CD4-positive, alpha-beta memory T cell (primary cell): ENCODE results near the gene CRAMP1. TPM values are rescaled to one million over a fixed set of nuclear protein-coding genes. Genes with fewer than 3 reads are reported as not detected.

Source experiments
- CTCF ChIA-PET: fragments of 350-600 bp; sonication (Branson Sonifier 250); formaldehyde crosslinking; loops from one replicate; lab custom pipeline; 2021; ENCODE audit warnings: inconsistent platforms; ENCODE audit not compliant: partially characterized antibody; lab: Charles Lee
- POLR2A ChIA-PET: fragments of 350-600 bp; sonication (Branson Sonifier 250); formaldehyde crosslinking; loops from one replicate; lab custom pipeline; 2021; ENCODE audit not compliant: partially characterized antibody; lab: Charles Lee
- DNase-seq, 5 donors: peaks; one replicate each; pipeline versions ENCODE4 v3.0.0 to v3.0.0-alpha.2; 2020 to 2022; ENCODE audit warnings: mixed read lengths in 1 of 5
- H3K27ac ChIP-seq: one replicate; pipeline ENCODE4 v1.7.0; 2013; ENCODE audit warnings: low read depth, low read length
- H3K27me3 ChIP-seq: 2 replicates; pipeline ENCODE4 v1.7.0; 2013; ENCODE audit warnings: mild to moderate bottlenecking, low read length, moderate library complexity; ENCODE audit not compliant: insufficient read depth
- H3K36me3 ChIP-seq: 2 replicates; pipeline ENCODE4 v1.7.0; 2013; ENCODE audit warnings: mild to moderate bottlenecking, low read length, moderate library complexity; ENCODE audit not compliant: insufficient read depth
- H3K4me1 ChIP-seq: 2 replicates; pipeline ENCODE4 v1.7.0; 2013; ENCODE audit warnings: mild to moderate bottlenecking, low read length, moderate library complexity; ENCODE audit not compliant: insufficient read depth
- H3K4me3 ChIP-seq, 2 donors: one replicate each; pipeline ENCODE4 v1.7.0; 2013; ENCODE audit warnings: low read length in 2 of 2, mild to moderate bottlenecking in 1 of 2
- H3K9me3 ChIP-seq, 2 donors: one replicate each; pipeline ENCODE4 v1.7.0; 2013; ENCODE audit warnings: low read length in 2 of 2, control low read depth in 1 of 2; ENCODE audit not compliant: control insufficient read depth in 1 of 2
- H3K27ac Mint-ChIP-seq, 7 donors: one replicate each; pipeline ENCODE4 v1.8.0; 2020 to 2021; ENCODE audit warnings: mixed read lengths in 7 of 7, mild to moderate bottlenecking in 6 of 7, inconsistent platforms in 3 of 7, moderate library complexity in 3 of 7
- H3K27me3 Mint-ChIP-seq, 2 donors: one replicate each; pipeline ENCODE4 v1.8.0; 2020 to 2021; ENCODE audit warnings: mixed read lengths in 2 of 2
- H3K36me3 Mint-ChIP-seq, 2 donors: one replicate each; pipeline ENCODE4 v1.8.0; 2020 to 2021; ENCODE audit warnings: mixed read lengths in 2 of 2, inconsistent platforms in 1 of 2, mild to moderate bottlenecking in 1 of 2
- H3K4me1 Mint-ChIP-seq, 4 donors: one replicate each; pipeline ENCODE4 v1.8.0; 2020 to 2021; ENCODE audit warnings: mixed read lengths in 4 of 4, mild to moderate bottlenecking in 1 of 4
- H3K4me3 Mint-ChIP-seq, 8 donors: one replicate each; pipeline ENCODE4 v1.8.0; 2020 to 2021; ENCODE audit warnings: mixed read lengths in 8 of 8, mild to moderate bottlenecking in 7 of 8, moderate library complexity in 6 of 8, inconsistent platforms in 3 of 8
- H3K9me3 Mint-ChIP-seq, 8 donors: one replicate each; pipeline ENCODE4 v1.8.0; 2020 to 2021; ENCODE audit warnings: mixed read lengths in 8 of 8, mild to moderate bottlenecking in 5 of 8, inconsistent platforms in 3 of 8, moderate library complexity in 1 of 8
- intact Hi-C: fragments of 100-400 bp; cut with micrococcal nuclease; formaldehyde crosslinking; loops from one replicate; pipeline ENCODE4 v1.15.1; 2023
- polyA plus RNA-seq, 2 donors: library from polyadenylated mRNA; unstranded; fragments of 300-500 nt; fragmentation: Illumina TruSeq; gene quantifications; one replicate each; pipeline ENCODE4 v1.2.3, GENCODE V29; 2021
- total RNA-seq, 2 experiments: library from RNA; stranded (reverse); gene quantifications; one replicate each; pipeline ENCODE4 v1.2.3, GENCODE V29; 2021

Gene CRAMP1
- total and polyA plus RNA-seq, 4 experiments from 2014 or later = 0.55 to 33.8 (median 16.2) TPM

DNA sequence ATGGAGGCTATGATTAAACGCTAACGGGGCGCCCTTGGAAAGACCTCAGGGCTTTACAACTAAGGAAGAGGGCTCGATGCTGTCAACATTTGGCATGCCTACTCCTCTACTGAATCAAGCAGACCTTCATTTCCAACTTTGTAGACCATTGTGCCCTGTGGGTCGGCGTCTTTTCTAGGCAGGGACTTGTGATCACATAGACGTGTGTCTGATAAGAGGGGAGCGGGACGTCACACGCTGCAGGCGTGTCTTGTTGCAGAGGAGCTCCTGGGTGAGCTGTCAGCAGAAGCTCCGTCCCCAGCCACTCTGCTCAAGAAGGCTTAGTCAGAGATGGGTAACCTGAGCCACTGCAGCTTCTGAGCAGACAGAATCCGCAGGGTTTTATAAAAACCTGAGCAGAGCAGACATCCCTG is 96.6 kb downstream of the CRAMP1 start:
- Mint-ChIP-seq H3K36me3 (peaks cover 0 to 13% of the 10 kb centered on the region in 2 donors), H3K4me1 (peaks cover 19 to 55% (median 33%) of the 10 kb centered on the region in 4 donors), H3K9me3 (no peaks in the 10 kb centered on the region), H3K27ac (peak overlapping the region in 3 of 7 donors; percentile 8 to 95 (median 78)), H3K4me3 (peak overlapping the region in 4 of 8 donors; percentile 33 to 45 (median 36)), H3K27me3 (no peaks in the 10 kb centered on the region)
- no peak overlapping the region for H3K27ac ChIP-seq
- POLR2A ChIA-PET = interaction anchor here (1.2 to 4.3 kb wide), 3 partner anchors 63 to 98 kb away, joined by 5 to 66 read pairs (median 56); partner anchors contain the start of genes EME2, IFT140, MRPS34 and NME3
- CTCF ChIA-PET = no interaction called here
- H3K27me3 ChIP-seq = no peaks in the 10 kb centered on the region
- no peak for DNase-seq
- peaks cover 40% of the 10 kb centered on the region for H3K4me1 ChIP-seq
- H3K9me3 ChIP-seq = no peaks in the 10 kb centered on the region
- H3K36me3 ChIP-seq = no peaks in the 10 kb centered on the region
- H3K4me3 ChIP-seq = no peak overlapping the region
- intact Hi-C loops = loop anchor here (5.0 to 10.0 kb wide), 2 partner anchors 181 to 214 kb away; partner anchors contain the start of gene TELO2

DNA sequence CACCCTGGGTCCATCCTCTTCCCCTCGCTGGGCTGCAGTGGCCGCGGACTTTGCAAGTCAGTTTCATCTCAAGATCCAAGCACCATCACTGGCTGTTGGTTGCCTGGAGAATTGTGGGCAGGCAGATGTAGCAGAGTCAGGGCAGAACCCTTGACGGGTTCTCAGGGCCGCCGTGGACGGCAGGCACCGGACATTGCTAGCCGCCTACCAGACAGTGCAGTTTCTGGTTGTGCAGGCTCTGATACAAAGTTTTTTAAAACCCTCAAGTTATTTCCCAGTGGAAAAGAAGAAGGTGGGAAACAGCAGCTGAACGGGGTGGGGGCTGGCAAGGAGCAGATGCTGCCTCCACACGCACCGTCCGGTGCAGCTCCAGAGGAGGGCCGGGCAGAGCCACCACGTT is 97.2 kb downstream of the CRAMP1 start:
- CTCF ChIA-PET = no interaction called here
- Histone ChIP-seq H3K9me3 (no peaks in the 10 kb centered on the region), H3K4me1 (peaks cover 40% of the 10 kb centered on the region), H3K27me3 (no peaks in the 10 kb centered on the region), H3K36me3 (no peaks in the 10 kb centered on the region), H3K27ac (no peak overlapping the region), H3K4me3 (no peak overlapping the region)
- H3K27ac Mint-ChIP-seq = peak overlapping the region in 1 of 7 donors; percentile 34
- DNase-seq = no peak
- H3K27me3 Mint-ChIP-seq = no peaks in the 10 kb centered on the region
- H3K9me3 Mint-ChIP-seq = no peaks in the 10 kb centered on the region
- peaks cover 0 to 16% of the 10 kb centered on the region in 2 donors for H3K36me3 Mint-ChIP-seq
- POLR2A ChIA-PET = interaction anchor here (0.9 to 1.2 kb wide), 2 partner anchors 73 to 98 kb away, joined by 3 to 5 read pairs; partner anchors contain the start of genes IFT140, NUBP2 and SPSB3
- H3K4me1 Mint-ChIP-seq = peaks cover 18 to 53% (median 31%) of the 10 kb centered on the region in 4 donors
- peak overlapping the region in 1 of 8 donors; percentile 46 for H3K4me3 Mint-ChIP-seq
- intact Hi-C loops = loop anchor here (5.0 to 10.0 kb wide), 2 partner anchors 182 to 215 kb away; partner anchors contain the start of gene TELO2

DNA sequence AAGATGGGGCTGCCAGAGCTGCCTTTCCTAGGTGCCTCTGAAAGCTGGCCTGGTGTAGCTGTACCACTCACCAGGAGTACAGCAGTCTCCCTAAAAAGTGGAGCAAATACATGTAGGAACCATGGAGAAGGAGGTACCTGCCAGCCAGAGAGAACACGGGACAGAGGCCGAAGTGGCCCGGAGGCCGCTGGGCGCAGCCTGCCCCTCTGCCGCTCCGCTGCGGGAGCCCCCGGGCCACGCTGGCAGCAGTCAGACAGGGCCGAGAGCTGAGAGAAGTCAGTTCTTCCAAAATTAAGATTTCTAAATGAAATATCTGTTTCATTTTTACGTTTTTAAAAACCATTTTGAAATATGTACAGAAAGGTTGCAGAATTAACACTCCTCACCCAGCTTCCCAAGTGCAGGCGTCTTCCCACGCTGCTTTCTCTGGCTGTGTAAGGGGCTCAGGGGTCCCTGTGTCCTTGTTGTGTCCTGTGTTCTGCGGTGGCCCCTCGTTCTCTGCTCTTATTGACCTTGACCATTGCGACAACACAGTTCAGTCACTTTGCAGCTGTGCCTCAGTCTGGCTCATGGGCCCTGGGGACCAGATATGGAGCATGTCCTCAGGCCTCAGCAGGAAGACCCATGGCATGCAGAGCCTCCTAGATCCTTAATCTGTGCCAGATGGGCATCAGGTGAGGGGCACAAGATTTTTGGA is 98.8 kb downstream of the CRAMP1 start:
- Histone ChIP-seq H3K4me1 (peaks cover 31% of the 10 kb centered on the region), H3K4me3 (no peak overlapping the region), H3K27me3 (no peaks in the 10 kb centered on the region), H3K36me3 (no peaks in the 10 kb centered on the region), H3K27ac (no peak overlapping the region), H3K9me3 (no peaks in the 10 kb centered on the region)
- H3K27me3 Mint-ChIP-seq = no peaks in the 10 kb centered on the region
- H3K36me3 Mint-ChIP-seq = peaks cover 0 to 11% of the 10 kb centered on the region in 2 donors
- H3K27ac Mint-ChIP-seq = peak overlapping the region in 3 of 7 donors; percentile 22 to 41 (median 31)
- H3K4me1 Mint-ChIP-seq = peaks cover 22 to 52% (median 30%) of the 10 kb centered on the region in 4 donors
- ChIA-PET CTCF (interaction anchor here (1.5 kb wide), 1 partner anchor 9 kb away, joined by 6 read pairs; no protein-coding TSS in a partner anchor), POLR2A (interaction anchor here (0.7 to 1.7 kb wide), 4 partner anchors 9 to 33 kb away, joined by 3 to 6 read pairs (median 4); partner anchors contain the start of gene JPT2)
- no peak for DNase-seq
- no peaks in the 10 kb centered on the region for H3K9me3 Mint-ChIP-seq
- intact Hi-C loops = no loop called here
- H3K4me3 Mint-ChIP-seq = peak overlapping the region in 1 of 8 donors; percentile 24

DNA sequence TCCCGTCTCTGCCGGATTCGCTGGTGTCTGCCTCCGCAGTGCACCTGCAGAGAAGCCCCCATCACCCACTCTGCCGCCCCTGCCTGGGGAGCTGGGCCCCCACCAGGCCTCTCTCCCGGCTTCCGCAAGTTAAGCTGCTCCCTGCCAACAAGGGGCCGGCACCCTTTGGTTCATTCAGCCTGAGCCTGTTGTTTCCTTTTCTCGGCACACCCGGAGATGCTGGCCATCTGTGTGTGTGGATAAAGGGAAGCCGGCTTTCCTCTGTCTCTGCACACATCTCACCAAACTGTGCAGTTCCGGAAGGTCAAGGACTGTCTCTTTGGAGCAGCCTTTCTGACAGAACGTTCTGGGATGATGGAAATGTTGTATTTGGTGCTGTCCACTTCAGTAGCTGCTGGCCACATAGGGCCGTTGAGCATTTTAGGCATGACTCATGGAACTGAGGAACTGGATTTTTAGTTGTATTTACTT is 100.7 kb downstream of the CRAMP1 start:
- ChIA-PET CTCF (no interaction called here), POLR2A (no interaction called here)
- no peak for DNase-seq
- H3K27me3 ChIP-seq = no peaks in the 10 kb centered on the region
- intact Hi-C loops = no loop called here
- peaks cover 0 to 11% of the 10 kb centered on the region in 2 donors for H3K36me3 Mint-ChIP-seq
- H3K4me3 Mint-ChIP-seq = no peak overlapping the region
- no peak overlapping the region for H3K27ac ChIP-seq
- no peak overlapping the region for H3K27ac Mint-ChIP-seq
- H3K4me3 ChIP-seq = no peak overlapping the region
- no peaks in the 10 kb centered on the region for H3K36me3 ChIP-seq
- no peaks in the 10 kb centered on the region for H3K9me3 Mint-ChIP-seq
- peaks cover 13 to 43% (median 25%) of the 10 kb centered on the region in 4 donors for H3K4me1 Mint-ChIP-seq
- no peaks in the 10 kb centered on the region for H3K9me3 ChIP-seq
- H3K4me1 ChIP-seq = peaks cover 22% of the 10 kb centered on the region
- no peaks in the 10 kb centered on the region for H3K27me3 Mint-ChIP-seq

DNA sequence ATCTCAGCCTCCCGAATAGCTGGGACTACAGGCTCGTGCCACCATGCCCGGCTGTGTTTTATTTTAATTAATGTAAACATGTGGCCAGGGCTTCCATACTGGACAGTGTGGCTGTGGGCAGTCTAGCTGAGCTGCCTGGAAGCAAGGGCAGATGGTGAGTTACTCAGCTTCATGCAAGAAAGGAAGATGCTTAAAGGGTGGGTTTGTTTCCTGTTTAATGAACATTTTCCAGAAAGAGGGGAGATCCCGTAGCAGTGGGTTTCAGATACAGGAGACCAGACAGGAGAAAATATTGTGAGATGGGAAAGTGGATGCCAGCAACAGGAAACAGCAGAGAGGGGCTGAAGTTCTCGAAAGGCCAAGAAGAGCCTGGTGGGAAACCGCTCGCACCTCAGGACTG is 101.2 kb downstream of the CRAMP1 start:
- H3K27me3 Mint-ChIP-seq = no peaks in the 10 kb centered on the region
- ChIA-PET CTCF (no interaction called here), POLR2A (no interaction called here)
- Histone ChIP-seq H3K36me3 (no peaks in the 10 kb centered on the region), H3K4me1 (peaks cover 17% of the 10 kb centered on the region), H3K27ac (no peak overlapping the region), H3K27me3 (no peaks in the 10 kb centered on the region), H3K9me3 (no peaks in the 10 kb centered on the region), H3K4me3 (no peak overlapping the region)
- H3K27ac Mint-ChIP-seq = peak overlapping the region in 1 of 7 donors; percentile 65
- no peak overlapping the region for H3K4me3 Mint-ChIP-seq
- peaks cover 11 to 38% (median 20%) of the 10 kb centered on the region in 4 donors for H3K4me1 Mint-ChIP-seq
- H3K9me3 Mint-ChIP-seq = no peaks in the 10 kb centered on the region
- peaks cover 0 to 8% of the 10 kb centered on the region in 2 donors for H3K36me3 Mint-ChIP-seq
- no peak for DNase-seq
- intact Hi-C loops = no loop called here

DNA sequence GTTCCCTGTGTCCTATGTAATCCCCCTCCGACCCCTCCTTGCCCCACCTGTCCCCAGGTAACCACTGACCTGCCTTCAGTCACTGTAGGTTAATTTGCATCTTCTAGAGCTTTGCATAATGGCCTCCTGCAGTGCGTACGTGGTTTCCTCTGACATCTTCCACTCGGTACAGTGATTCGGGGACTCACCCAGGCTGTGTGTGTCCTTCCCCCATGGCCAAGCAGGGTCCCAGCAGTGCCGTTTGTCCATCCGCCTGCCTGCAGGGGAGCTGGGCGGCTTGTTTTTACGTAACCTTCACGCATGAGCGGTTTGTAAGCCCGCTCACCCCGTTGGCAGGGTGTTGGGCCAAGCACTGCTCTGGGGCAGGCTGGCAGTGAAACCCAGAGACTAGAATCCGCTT is 101.8 kb downstream of the CRAMP1 start:
- no peak overlapping the region for H3K4me3 Mint-ChIP-seq
- peak overlapping the region in 2 of 7 donors; percentile 23 to 65 for H3K27ac Mint-ChIP-seq
- Histone ChIP-seq H3K27ac (no peak overlapping the region), H3K9me3 (no peaks in the 10 kb centered on the region), H3K4me1 (peaks cover 11% of the 10 kb centered on the region), H3K4me3 (no peak overlapping the region), H3K36me3 (no peaks in the 10 kb centered on the region), H3K27me3 (no peaks in the 10 kb centered on the region)
- ChIA-PET CTCF (no interaction called here), POLR2A (no interaction called here)
- no peaks in the 10 kb centered on the region for H3K27me3 Mint-ChIP-seq
- intact Hi-C loops = no loop called here
- peaks cover 0 to 8% of the 10 kb centered on the region in 2 donors for H3K36me3 Mint-ChIP-seq
- peaks cover 8 to 35% (median 16%) of the 10 kb centered on the region in 4 donors for H3K4me1 Mint-ChIP-seq
- H3K9me3 Mint-ChIP-seq = no peaks in the 10 kb centered on the region
- DNase-seq = no peak

DNA sequence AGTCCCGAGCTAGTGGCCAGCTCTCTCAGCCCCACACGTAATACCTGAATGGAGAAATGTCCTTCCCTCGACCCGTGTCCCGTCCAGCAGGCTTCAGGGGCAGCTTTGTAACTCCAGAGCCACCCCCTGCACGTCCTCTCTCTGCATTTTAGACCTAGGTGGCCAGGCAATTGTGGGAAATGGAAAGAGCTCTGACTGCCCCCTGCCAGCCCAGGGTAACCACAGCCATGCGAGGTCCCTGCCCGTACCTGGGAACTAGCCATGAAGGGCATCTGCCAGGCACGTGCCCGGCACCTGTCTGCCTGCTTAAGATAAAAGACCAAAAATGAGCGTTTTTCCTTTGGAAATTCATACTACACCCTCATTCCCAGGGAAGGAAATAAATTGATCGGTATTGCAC is 103.1 kb downstream of the CRAMP1 start:
- Mint-ChIP-seq H3K9me3 (no peaks in the 10 kb centered on the region), H3K4me3 (peak overlapping the region in 1 of 8 donors; percentile 61), H3K4me1 (peaks cover 7 to 32% (median 14%) of the 10 kb centered on the region in 4 donors), H3K27ac (peak overlapping the region in 1 of 7 donors; percentile 35), H3K36me3 (peaks cover 0 to 5% of the 10 kb centered on the region in 2 donors), H3K27me3 (no peaks in the 10 kb centered on the region)
- intact Hi-C loops = no loop called here
- H3K4me1 ChIP-seq = no peaks in the 10 kb centered on the region
- no peaks in the 10 kb centered on the region for H3K27me3 ChIP-seq
- H3K36me3 ChIP-seq = no peaks in the 10 kb centered on the region
- POLR2A ChIA-PET = no interaction called here
- no peaks in the 10 kb centered on the region for H3K9me3 ChIP-seq
- CTCF ChIA-PET = interaction anchor here (1.4 kb wide), 1 partner anchor 9 kb away, joined by 3 read pairs; no protein-coding TSS in a partner anchor
- no peak for DNase-seq
- no peak overlapping the region for H3K27ac ChIP-seq
- no peak overlapping the region for H3K4me3 ChIP-seq
